ENCODE results near the gene EYS. TPM values are rescaled to one million over a fixed set of nuclear protein-coding genes. Genes with fewer than 3 reads are reported as not detected.

Gene EYS
- total and polyA plus RNA-seq, 2 of the 8 experiments (the other 6 are each of a cell fraction or from before 2014, with no cell fraction given), result 0.05 to 0.13 TPM

DNA sequence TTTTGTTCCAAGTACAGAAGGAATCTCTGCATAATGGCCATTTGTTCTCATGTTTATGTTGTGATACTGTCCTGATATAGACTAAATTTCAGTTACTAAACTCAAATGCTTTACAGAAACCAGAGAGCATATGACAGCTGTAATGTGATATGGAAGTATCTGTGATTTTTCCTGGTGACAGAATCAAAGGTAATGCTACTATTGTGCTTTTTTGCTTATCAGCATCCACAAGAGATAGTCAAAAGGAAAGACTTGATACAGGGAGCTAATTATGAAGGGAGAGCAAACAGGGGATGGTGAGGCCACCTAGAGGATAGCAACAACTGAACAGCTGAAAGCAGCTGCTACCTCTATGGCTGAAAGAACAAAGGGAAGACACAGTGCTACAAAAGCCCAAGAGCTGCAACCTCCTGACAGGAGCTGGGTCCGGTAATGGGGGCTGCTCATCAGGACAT lies 1890.0 kb downstream of the EYS start (continued):
- TF ChIP-seq CHD7 (IDR thresholded peaks at IDR 0.05; ENCODE audit: insufficient replicate concordance, low read length) (no peak), EGR1 (IDR thresholded peaks at IDR 0.05; ENCODE audit: borderline replicate concordance, low read depth, low read length) (no peak), ATF3 (IDR thresholded peaks at IDR 0.05; ENCODE audit: insufficient read depth, low read depth, low read length) (no peak), EP300 (IDR thresholded peaks at IDR 0.05; ENCODE audit: borderline replicate concordance in 1 of 2, low read depth in 2 of 2, low read length in 2 of 2) (no peak)
- TF ChIP-seq, protein P1, sequence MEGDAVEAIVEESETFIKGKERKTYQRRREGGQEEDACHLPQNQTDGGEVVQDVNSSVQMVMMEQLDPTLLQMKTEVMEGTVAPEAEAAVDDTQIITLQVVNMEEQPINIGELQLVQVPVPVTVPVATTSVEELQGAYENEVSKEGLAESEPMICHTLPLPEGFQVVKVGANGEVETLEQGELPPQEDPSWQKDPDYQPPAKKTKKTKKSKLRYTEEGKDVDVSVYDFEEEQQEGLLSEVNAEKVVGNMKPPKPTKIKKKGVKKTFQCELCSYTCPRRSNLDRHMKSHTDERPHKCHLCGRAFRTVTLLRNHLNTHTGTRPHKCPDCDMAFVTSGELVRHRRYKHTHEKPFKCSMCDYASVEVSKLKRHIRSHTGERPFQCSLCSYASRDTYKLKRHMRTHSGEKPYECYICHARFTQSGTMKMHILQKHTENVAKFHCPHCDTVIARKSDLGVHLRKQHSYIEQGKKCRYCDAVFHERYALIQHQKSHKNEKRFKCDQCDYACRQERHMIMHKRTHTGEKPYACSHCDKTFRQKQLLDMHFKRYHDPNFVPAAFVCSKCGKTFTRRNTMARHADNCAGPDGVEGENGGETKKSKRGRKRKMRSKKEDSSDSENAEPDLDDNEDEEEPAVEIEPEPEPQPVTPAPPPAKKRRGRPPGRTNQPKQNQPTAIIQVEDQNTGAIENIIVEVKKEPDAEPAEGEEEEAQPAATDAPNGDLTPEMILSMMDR (IDR thresholded peaks at IDR 0.05; ENCODE audit: control extremely low read depth in 1 of 3, insufficient read depth in 1 of 3, low read depth in 1 of 3, low read length in 3 of 3), result peak in 2 of 3 experiments; percentile 26 to 68; a peak in 2 of 4 replicates
- TF ChIP-seq, protein P2, sequence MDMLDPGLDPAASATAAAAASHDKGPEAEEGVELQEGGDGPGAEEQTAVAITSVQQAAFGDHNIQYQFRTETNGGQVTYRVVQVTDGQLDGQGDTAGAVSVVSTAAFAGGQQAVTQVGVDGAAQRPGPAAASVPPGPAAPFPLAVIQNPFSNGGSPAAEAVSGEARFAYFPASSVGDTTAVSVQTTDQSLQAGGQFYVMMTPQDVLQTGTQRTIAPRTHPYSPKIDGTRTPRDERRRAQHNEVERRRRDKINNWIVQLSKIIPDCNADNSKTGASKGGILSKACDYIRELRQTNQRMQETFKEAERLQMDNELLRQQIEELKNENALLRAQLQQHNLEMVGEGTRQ (IDR thresholded peaks at IDR 0.05; ENCODE audit: low read length), result no peak

Data from H1 (cell line).